Mucosa of stomach (tissue), 1 donor: Measurements from ENCODE around the gene KLHDC3.

Experiments used
- H3K27me3 ChIP-seq: one replicate; pipeline ENCODE4 v1.7.0; 2013; ENCODE audit warnings: mild to moderate bottlenecking, low read length; ENCODE audit not compliant: control insufficient read depth, insufficient read depth
- H3K36me3 ChIP-seq: one replicate; pipeline ENCODE4 v1.7.0; 2013; ENCODE audit warnings: low read length; ENCODE audit not compliant: control insufficient read depth, insufficient read depth
- H3K4me1 ChIP-seq: one replicate; pipeline ENCODE4 v1.7.0; 2013; ENCODE audit warnings: mild to moderate bottlenecking, low read length; ENCODE audit not compliant: control insufficient read depth, insufficient read depth
- H3K4me3 ChIP-seq: one replicate; pipeline ENCODE4 v1.7.0; 2013; ENCODE audit warnings: low read length
- H3K9ac ChIP-seq: one replicate; pipeline ENCODE4 v1.7.0; 2013; ENCODE audit warnings: mild to moderate bottlenecking, low read length, moderate library complexity
- H3K9me3 ChIP-seq: one replicate; pipeline ENCODE4 v1.7.0; 2013; ENCODE audit warnings: mild to moderate bottlenecking, low read length, moderate library complexity; ENCODE audit not compliant: control insufficient read depth
- donor health status: Pancreatic carcinoma.

KLHDC3 gene

DNA sequence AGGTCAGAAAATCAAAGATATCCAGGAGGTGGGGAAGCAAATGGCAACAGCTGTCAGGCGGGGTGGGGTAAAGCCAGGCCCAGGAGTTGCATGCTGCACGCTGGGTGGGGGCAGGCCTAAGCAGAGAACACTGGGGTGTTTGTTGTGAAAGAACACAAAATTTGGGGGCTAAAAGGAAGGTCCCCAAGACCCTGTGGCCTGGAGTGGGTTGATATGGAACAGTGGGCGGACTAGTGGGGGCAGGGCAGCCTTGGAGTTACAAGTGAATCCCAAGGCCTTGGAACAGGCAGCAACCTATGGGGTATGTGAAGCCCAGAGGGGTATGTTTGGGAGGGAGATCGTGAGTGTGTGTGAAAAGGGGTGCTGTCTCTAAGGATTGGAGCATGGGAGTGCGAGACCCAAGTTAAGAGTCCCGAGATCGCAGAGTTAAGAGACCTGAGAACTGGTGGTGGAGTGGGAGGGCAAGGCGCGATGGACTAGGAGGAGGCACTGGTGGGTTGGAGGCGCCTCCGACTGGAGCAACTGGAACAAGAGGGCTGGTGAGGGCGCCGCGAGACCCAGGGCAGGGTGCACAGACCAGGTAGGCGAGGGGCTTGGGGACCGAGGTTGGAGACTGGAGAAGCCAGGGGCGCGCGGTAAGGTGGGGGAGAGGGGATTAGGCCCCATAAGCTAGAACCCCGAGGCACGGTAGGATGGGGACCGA lies 38.9 kb downstream of the KLHDC3 start:
- Histone ChIP-seq H3K9me3 (no peaks in the 10 kb centered on the region), H3K4me1 (peaks cover 24% of the 10 kb centered on the region), H3K4me3 (peak overlapping the region; percentile 66), H3K27me3 (no peaks in the 10 kb centered on the region), H3K36me3 (peaks cover 6% of the 10 kb centered on the region), H3K9ac (peak overlapping the region; percentile 93)

DNA sequence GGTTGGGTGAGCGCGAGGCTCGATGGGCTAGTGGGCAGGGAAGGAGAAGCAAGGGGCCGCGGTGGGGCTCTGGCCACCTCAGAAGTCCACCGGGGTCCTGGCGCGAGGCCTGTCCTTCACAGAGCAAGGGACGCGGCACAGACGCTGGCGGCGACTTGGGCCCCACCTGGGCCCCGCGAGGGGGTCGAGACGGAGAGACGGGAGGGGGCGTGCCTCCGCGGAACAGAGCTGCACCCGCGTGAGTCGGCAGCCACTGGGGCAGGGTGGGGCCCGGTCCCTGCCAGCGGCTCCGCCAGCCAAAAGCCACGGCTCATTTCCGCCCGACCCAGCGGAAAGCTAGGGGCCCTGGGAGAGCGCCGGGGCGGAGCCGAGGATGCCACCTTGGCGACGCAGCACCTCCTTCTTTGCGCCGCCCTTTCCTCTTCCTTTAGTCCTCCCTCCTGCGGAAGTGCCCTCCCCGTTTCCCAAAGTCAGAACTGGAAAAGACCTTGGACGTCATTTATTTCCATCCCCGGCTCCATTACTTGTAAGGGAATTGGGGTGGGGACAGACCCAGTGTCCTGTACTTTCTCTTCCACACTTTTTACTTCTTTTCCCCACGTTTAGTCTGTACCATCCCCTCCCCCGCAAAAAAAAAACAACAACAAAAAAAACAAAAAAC lies 39.6 kb downstream of the KLHDC3 start, which contains the start of gene CUL7:
Gene CUL7, minus strand, starts transcription at position 307 of the 661 bp plus-strand sequence. CDS start 1,063 bp downstream, outside the sequence.
- Histone ChIP-seq H3K4me1 (peaks cover 30% of the 10 kb centered on the region), H3K36me3 (peaks cover 6% of the 10 kb centered on the region)

GRCh38 chr6:43054206-43054943 lies 40.3 kb downstream of the KLHDC3 start:
- Histone ChIP-seq H3K9me3 (no peaks in the 10 kb centered on the region), H3K9ac (peak overlapping the region; percentile 93), H3K4me1 (peaks cover 32% of the 10 kb centered on the region), H3K27me3 (no peaks in the 10 kb centered on the region), H3K4me3 (peak overlapping the region; percentile 66), H3K36me3 (peaks cover 6% of the 10 kb centered on the region)

More for the DNA sequence above, 39.6 kb downstream of the KLHDC3 start, which contains the start of gene CUL7:
- H3K4me3 ChIP-seq, result peak within 1 kb of the TSS; percentile 66
- H3K9me3 ChIP-seq, result no peaks in the 10 kb centered on the region
- H3K27me3 ChIP-seq, result no peaks in the 10 kb centered on the region
- peak within 1 kb of the TSS; percentile 93 for H3K9ac ChIP-seq

DNA sequence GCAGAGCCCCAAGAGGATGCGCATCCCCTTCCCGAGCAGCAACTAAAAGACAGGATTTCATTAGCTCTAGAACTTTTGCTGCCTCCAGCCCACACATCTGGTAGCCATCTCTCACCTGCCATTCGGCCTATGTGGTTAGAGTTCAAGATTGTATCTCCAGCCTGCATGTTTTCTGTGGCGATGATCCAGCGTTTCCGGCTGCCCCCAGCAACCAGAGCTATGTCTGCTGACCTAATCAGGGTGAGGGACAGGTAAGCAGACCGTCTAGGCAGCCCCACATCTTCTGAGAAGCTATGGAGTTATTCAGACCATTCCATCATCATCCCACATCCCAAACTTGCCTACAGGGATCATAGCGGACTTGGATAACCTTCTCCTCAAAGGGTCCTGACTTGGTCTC lies 41.9 kb downstream of the KLHDC3 start:
- Histone ChIP-seq H3K4me3 (no peak overlapping the region), H3K36me3 (peaks cover 6% of the 10 kb centered on the region), H3K9me3 (no peaks in the 10 kb centered on the region), H3K9ac (no peak overlapping the region), H3K4me1 (peaks cover 37% of the 10 kb centered on the region), H3K27me3 (no peaks in the 10 kb centered on the region)

DNA sequence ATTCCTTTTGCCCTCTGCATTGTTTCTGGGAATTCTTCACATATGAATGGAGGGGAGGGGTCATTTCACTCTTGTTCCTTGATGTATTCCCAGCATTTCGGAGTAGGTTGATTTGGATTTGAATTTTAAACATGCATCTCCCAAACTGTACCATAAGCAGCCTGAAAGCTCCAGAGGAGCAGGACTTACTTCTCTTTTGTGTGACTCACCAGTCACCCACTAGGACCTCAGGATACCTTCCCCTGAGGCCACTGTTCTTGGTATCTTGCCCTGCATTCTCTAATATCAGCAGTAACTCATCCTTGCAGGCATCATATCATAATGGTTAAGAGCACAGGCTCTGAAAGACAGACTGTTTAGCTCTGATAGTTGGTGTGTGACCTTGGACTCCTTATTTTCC lies 44.5 kb downstream of the KLHDC3 start:
- Histone ChIP-seq H3K4me1 (peaks cover 44% of the 10 kb centered on the region), H3K4me3 (peak overlapping the region; percentile 92), H3K9ac (peak overlapping the region; percentile 90), H3K9me3 (no peaks in the 10 kb centered on the region), H3K27me3 (no peaks in the 10 kb centered on the region), H3K36me3 (peaks cover 6% of the 10 kb centered on the region)

- H3K9ac ChIP-seq, result peak within 1 kb of the TSS; percentile 90
- H3K27me3 ChIP-seq, result no peaks in the 10 kb centered on the region
- peaks cover 40% of the 10 kb centered on the region for H3K4me1 ChIP-seq
- peaks cover 6% of the 10 kb centered on the region for H3K36me3 ChIP-seq
- H3K4me3 ChIP-seq, result peak within 1 kb of the TSS; percentile 92
- no peaks in the 10 kb centered on the region for H3K9me3 ChIP-seq
Measured at GRCh38 chr6:43059168-43060033, 45.4 kb downstream of the KLHDC3 start, which contains the start of the genes KLC4 and MRPL2. TSS of gene KLC4 (plus strand) at chr6:43059631. CDS start at chr6:43061336, 1,705 bp downstream. TSS of gene MRPL2 (minus strand) at chr6:43059434. CDS start at chr6:43059381, 53 bp downstream.

- Histone ChIP-seq H3K36me3 (peaks cover 7% of the 10 kb centered on the region), H3K4me1 (peaks cover 35% of the 10 kb centered on the region), H3K4me3 (peak overlapping the region; percentile 92), H3K27me3 (no peaks in the 10 kb centered on the region), H3K9ac (peak overlapping the region; percentile 90), H3K9me3 (no peaks in the 10 kb centered on the region)
Measured at GRCh38 chr6:43060034-43060754, 46.1 kb downstream of the KLHDC3 start.

DNA sequence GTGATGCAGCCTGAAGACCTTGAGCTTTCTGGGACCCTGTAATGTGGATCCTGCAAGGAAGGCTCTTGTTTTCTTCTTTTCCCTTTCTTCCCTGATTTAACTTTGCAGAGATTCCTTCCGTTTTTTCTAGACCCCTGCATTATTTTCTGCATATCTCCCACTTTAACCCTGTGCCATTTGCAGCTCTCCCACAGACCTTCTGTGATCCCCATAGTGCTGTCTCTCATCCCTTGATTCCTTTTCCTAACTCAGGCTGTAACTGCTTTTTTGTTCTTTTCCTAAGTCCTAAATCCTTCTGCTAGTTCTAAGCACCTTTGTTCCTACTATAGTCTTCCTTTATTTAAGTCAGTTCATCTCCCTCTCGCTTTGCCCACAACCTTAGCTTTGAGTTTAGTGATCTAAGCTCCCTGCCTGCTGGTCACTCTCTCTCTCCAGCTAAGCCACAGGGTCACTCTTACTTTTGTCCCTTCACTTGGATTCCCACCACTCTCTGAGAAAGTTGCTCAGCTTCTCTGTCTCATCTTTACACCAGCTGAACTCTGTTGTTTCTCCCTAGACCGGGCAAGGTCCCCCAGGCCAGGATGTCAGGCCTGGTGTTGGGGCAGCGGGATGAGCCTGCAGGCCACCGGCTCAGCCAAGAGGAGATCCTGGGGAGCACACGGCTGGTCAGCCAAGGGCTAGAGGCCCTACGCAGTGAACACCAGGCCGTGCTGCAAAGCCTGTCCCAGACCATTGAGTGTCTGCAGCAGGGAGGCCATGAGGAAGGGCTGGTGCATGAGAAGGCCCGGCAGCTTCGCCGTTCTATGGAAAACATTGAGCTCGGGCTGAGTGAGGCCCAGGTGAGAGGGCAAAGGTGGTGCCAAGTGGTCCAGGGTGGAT lies 46.9 kb downstream of the KLHDC3 start:
- Histone ChIP-seq H3K9me3 (no peaks in the 10 kb centered on the region), H3K27me3 (no peaks in the 10 kb centered on the region), H3K36me3 (peaks cover 12% of the 10 kb centered on the region), H3K4me1 (peaks cover 35% of the 10 kb centered on the region), H3K4me3 (peak overlapping the region; percentile 92), H3K9ac (peak overlapping the region; percentile 50)

- Histone ChIP-seq H3K36me3 (peaks cover 18% of the 10 kb centered on the region), H3K4me3 (no peak overlapping the region), H3K9me3 (no peaks in the 10 kb centered on the region), H3K27me3 (no peaks in the 10 kb centered on the region), H3K4me1 (peaks cover 35% of the 10 kb centered on the region), H3K9ac (peak overlapping the region; percentile 49)
Measured at GRCh38 chr6:43061861-43062260, 47.8 kb downstream of the KLHDC3 start.

GRCh38 chr6:43062818-43063217 lies 48.8 kb downstream of the KLHDC3 start:
- Histone ChIP-seq H3K9ac (no peak overlapping the region), H3K4me1 (peaks cover 35% of the 10 kb centered on the region), H3K9me3 (no peaks in the 10 kb centered on the region), H3K36me3 (peaks cover 18% of the 10 kb centered on the region), H3K27me3 (no peaks in the 10 kb centered on the region), H3K4me3 (no peak overlapping the region)
